ENCODE results near the gene PSMD1.

Gene PSMD1

DNA sequence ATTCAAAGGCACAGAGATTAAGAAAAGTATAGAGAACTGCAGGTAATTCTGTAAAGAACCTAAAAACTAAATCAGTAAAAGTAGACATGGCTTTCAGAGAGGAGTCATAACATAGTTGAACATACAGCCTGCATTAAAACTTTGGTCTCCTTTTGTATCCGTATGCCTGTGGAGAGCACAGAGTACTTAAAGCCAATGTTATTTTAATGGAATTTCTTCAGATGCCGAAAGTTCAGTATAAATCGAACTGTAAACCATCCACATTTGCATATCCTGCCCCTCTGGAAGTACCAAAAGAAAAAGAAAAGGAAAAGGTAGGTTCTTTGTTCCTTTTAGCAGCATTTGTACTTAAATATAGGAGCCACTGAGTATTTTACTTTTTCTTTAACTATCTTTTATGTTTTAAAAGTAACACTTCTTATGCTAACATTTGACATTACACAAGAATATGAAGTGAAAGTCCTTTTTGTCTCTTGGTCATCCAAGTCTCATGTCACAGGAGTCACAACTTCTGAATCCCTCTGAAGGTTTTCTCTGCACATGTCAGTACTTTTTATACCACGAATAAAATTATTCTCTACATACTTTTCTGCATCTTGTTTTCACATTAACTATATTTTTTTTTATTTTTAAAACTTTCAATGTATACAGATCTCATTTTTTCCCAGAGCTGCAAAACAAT, 106.9 kb downstream of the PSMD1 start:
- Histone ChIP-seq H3F3A (ENCODE audit: insufficient read depth) (no peaks in the 10 kb centered on the region), H3K9ac (ENCODE audit: low read length) (no peak overlapping the region), H3K4me2 (ENCODE audit: low read depth, low read length, poor library complexity, severe bottlenecking) (no peak overlapping the region), H2AFZ (ENCODE audit: low read depth, low read length, severe bottlenecking) (no peak overlapping the region), H3K27ac (ENCODE audit: low read depth, low read length) (no peak overlapping the region), H3K27me3 (ENCODE audit: low read length) (no peaks in the 10 kb centered on the region), H3K79me2 (ENCODE audit: insufficient read depth, low read length) (no peaks in the 10 kb centered on the region), H3K4me3 (ENCODE audit: insufficient read depth, low read length, poor library complexity, severe bottlenecking) (no peak overlapping the region), H3K36me3 (ENCODE audit: low read length) (peaks cover 23% of the 10 kb centered on the region; the same call in 1 of the 2 replicates), H3K9me3 (ENCODE audit: insufficient read depth, low read length) (no peaks in the 10 kb centered on the region), H4K20me1 (ENCODE audit: low read depth, low read length) (no peaks in the 10 kb centered on the region), H3K9me2 (replicated peaks; ENCODE audit: insufficient read depth, low read length) (no peaks in the 10 kb centered on the region)
- no peak for TF ChIP-seq EZH2phosphoT487 (conservative IDR thresholded peaks at IDR 0.05; ENCODE audit: low read length)
- TF ChIP-seq, protein P1, sequence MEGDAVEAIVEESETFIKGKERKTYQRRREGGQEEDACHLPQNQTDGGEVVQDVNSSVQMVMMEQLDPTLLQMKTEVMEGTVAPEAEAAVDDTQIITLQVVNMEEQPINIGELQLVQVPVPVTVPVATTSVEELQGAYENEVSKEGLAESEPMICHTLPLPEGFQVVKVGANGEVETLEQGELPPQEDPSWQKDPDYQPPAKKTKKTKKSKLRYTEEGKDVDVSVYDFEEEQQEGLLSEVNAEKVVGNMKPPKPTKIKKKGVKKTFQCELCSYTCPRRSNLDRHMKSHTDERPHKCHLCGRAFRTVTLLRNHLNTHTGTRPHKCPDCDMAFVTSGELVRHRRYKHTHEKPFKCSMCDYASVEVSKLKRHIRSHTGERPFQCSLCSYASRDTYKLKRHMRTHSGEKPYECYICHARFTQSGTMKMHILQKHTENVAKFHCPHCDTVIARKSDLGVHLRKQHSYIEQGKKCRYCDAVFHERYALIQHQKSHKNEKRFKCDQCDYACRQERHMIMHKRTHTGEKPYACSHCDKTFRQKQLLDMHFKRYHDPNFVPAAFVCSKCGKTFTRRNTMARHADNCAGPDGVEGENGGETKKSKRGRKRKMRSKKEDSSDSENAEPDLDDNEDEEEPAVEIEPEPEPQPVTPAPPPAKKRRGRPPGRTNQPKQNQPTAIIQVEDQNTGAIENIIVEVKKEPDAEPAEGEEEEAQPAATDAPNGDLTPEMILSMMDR (IDR thresholded peaks at IDR 0.05; ENCODE audit: insufficient read depth, low read length, poor library complexity, severe bottlenecking) = no peak

DNA sequence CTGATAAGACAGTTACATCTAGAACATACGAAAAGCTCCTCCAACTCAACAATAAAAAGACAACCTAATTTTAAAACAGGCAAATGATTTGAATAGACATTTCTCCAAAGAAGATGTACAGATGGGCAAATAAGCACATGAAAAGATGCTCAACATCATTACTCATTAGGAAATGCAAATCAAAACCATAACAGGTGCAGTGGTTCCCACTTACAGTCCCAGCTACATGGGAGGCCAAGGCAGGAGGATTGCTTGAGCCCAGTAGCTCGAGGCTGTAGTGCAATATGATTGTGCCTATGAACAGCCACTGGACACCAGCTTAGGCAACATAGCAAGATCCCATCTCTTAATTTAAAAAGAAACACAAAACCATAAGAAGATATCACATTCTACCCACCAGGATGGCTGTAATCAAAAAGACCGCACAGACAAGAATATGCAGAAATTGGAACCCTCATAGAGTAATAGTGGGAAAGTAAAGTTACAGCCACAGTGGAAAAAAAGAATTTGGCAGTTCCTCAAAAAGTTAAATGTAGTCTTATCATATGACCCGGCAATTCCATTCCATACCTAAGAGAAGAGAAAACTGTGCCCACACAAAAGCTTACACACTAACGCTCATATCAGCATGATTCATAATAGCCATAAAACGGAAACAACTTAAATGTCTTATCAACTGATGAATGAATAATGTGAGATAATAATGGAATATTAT, 111.2 kb downstream of the PSMD1 start:
- Histone ChIP-seq H3K9me2 (replicated peaks; ENCODE audit: insufficient read depth, low read length) (no peaks in the 10 kb centered on the region), H3K4me3 (ENCODE audit: insufficient read depth, low read length, poor library complexity, severe bottlenecking) (no peak overlapping the region), H4K20me1 (ENCODE audit: low read depth, low read length) (no peaks in the 10 kb centered on the region), H3K36me3 (ENCODE audit: low read length) (peaks cover 27% of the 10 kb centered on the region; the same call in 1 of the 2 replicates), H3K27ac (ENCODE audit: low read depth, low read length) (no peak overlapping the region), H3K79me2 (ENCODE audit: insufficient read depth, low read length) (no peaks in the 10 kb centered on the region), H3K27me3 (ENCODE audit: low read length) (no peaks in the 10 kb centered on the region), H3F3A (ENCODE audit: insufficient read depth) (no peaks in the 10 kb centered on the region), H2AFZ (ENCODE audit: low read depth, low read length, severe bottlenecking) (no peak overlapping the region), H3K9ac (ENCODE audit: low read length) (no peak overlapping the region), H3K4me2 (ENCODE audit: low read depth, low read length, poor library complexity, severe bottlenecking) (no peak overlapping the region), H3K9me3 (ENCODE audit: insufficient read depth, low read length) (no peaks in the 10 kb centered on the region)
- TF ChIP-seq EZH2phosphoT487 (conservative IDR thresholded peaks at IDR 0.05; ENCODE audit: low read length) = no peak
- TF ChIP-seq, protein P1 (IDR thresholded peaks at IDR 0.05; ENCODE audit: insufficient read depth, low read length, poor library complexity, severe bottlenecking) = no peak

DNA sequence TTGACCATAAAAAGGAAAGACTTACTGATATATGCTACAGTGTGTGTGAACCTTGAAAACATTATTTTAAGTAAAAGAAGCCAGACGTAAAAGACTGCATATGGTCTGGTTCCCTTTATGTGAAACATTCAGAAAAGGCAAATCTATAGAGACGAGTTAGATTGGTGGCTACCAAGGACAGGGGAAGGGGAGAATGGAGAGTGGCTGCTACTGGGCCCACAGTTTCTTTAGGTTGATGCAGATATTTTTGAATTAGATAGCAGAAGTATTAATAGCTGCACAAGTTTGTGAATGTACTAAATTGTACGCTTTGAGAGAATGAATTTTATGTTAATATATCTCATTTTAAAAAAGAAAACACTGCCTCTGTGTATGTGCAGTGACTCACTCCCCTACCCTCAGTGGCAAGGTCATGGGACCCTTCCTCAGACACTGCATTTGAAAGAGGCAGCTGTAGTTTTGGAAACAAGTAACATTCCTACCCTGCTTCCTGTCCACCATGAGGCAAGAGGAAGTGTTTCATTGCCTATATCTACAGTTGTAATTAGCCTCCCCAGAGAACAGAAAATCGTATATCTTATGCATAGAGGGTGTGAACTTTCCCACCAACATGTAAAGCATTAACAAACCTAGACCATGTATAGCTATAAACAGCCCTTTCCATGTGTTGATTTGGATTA, 111.9 kb downstream of the PSMD1 start:
- no peaks in the 10 kb centered on the region for H4K20me1 ChIP-seq (ENCODE audit: low read depth, low read length)
- no peak overlapping the region for H3K27ac ChIP-seq (ENCODE audit: low read depth, low read length)
- no peak overlapping the region for H3K4me2 ChIP-seq (ENCODE audit: low read depth, low read length, poor library complexity, severe bottlenecking)
- H3K9me2 ChIP-seq (replicated peaks; ENCODE audit: insufficient read depth, low read length) = no peaks in the 10 kb centered on the region
- H3K27me3 ChIP-seq (ENCODE audit: low read length) = no peaks in the 10 kb centered on the region
- no peak for TF ChIP-seq EZH2phosphoT487 (conservative IDR thresholded peaks at IDR 0.05; ENCODE audit: low read length)
- TF ChIP-seq, protein P1 (IDR thresholded peaks at IDR 0.05; ENCODE audit: insufficient read depth, low read length, poor library complexity, severe bottlenecking) = no peak
- H3K4me3 ChIP-seq (ENCODE audit: insufficient read depth, low read length, poor library complexity, severe bottlenecking) = no peak overlapping the region
- H3K9me3 ChIP-seq (ENCODE audit: insufficient read depth, low read length) = no peaks in the 10 kb centered on the region
- no peak overlapping the region for H3K9ac ChIP-seq (ENCODE audit: low read length)
- H3F3A ChIP-seq (ENCODE audit: insufficient read depth) = peaks cover 1% of the 10 kb centered on the region; the same call in 1 of the 2 replicates
- peaks cover 24% of the 10 kb centered on the region; the same call in 1 of the 2 replicates for H3K36me3 ChIP-seq (ENCODE audit: low read length)
- H3K79me2 ChIP-seq (ENCODE audit: insufficient read depth, low read length) = no peaks in the 10 kb centered on the region
- H2AFZ ChIP-seq (ENCODE audit: low read depth, low read length, severe bottlenecking) = no peak overlapping the region
